GM20000 (cell line): Measurements from ENCODE around the gene POPDC3.

Source experiments
- DNase-seq: peaks from one replicate; pipeline ENCODE4 v3.0.0; 2012; ENCODE audit warnings: low spot score
- CTCF ChIP-seq: IDR thresholded peaks from 2 replicates; pipeline ENCODE4 v1.5.1; 2012; ENCODE audit warnings: mild to moderate bottlenecking, control low read depth; ENCODE audit errors: extremely low read depth, missing control alignments

The POPDC3 gene

GRCh38 chr6:105204768-105205167 lies 25.0 kb upstream of the POPDC3 start:
- no peak for DNase-seq
- no peak for TF ChIP-seq CTCF

GRCh38 chr6:105204331-105204730 lies 24.5 kb upstream of the POPDC3 start:
- no peak for DNase-seq
- TF ChIP-seq CTCF = no peak

GRCh38 chr6:105202486-105202885 lies 22.7 kb upstream of the POPDC3 start:
- no peak for TF ChIP-seq CTCF

GRCh38 chr6:105200133-105200730 lies 20.4 kb upstream of the POPDC3 start:
- no peak for DNase-seq
- no peak for TF ChIP-seq CTCF

More at GRCh38 chr6:105202486-105202885, 22.7 kb upstream of the POPDC3 start:
- DNase-seq = no peak

GRCh38 chr6:105199711-105200110 lies 19.9 kb upstream of the POPDC3 start:
- no peak for TF ChIP-seq CTCF
- no peak for DNase-seq

- TF ChIP-seq CTCF = no peak
- no peak for DNase-seq
Observed at GRCh38 chr6:105196076-105196475, 16.3 kb upstream of the POPDC3 start.

- no peak for TF ChIP-seq CTCF
Observed at GRCh38 chr6:105194591-105194990, 14.8 kb upstream of the POPDC3 start.

More at GRCh38 chr6:105194591-105194990, 14.8 kb upstream of the POPDC3 start:
- no peak for DNase-seq
